GM12878 (cell line): ENCODE data around the gene TERB2. TPM values are rescaled to one million over a fixed set of nuclear protein-coding genes. Genes with fewer than 3 reads are reported as not detected.

Source experiments
- ATAC-seq: fragments of 200-7000 bp; cut with Tn5 transposase; 3 replicates; pipeline ENCODE4 v1.9.1; 2020; ENCODE audit warnings: mild to moderate bottlenecking, moderate library complexity
- BruUV-seq: library from RNA; stranded (reverse); fragments of 400-500 nt; replicated peaks from 2 replicates; lab custom pipeline; 2021; lab: Mats Ljungman, UMichigan
- CTCF ChIA-PET: fragments of 300-600 bp; sonication (Branson Sonifier 250); formaldehyde crosslinking; extraction: SDS; loops from one replicate; lab custom pipeline; 2021; ENCODE audit warnings: inconsistent platforms; lab: Yijun Ruan, JAX
- POLR2A ChIA-PET: fragments of 350-600 bp; formaldehyde crosslinking; extraction: SDS; loops from one replicate; lab custom pipeline; 2021; ENCODE audit warnings: inconsistent platforms; lab: Charles Lee
- RAD21 ChIA-PET: fragments of 300-600 bp; sonication (Branson Sonifier 250); formaldehyde crosslinking; loops from one replicate; lab custom pipeline; 2023; ENCODE audit warnings: antibody characterized with exemption; ENCODE audit not compliant: unreplicated experiment; lab: Charles Lee
- SMC1A ChIA-PET: fragments of 300-600 bp; sonication (Branson Sonifier 250); formaldehyde crosslinking; loops from one replicate; lab custom pipeline; 2023; ENCODE audit not compliant: unreplicated experiment, uncharacterized antibody; lab: Charles Lee
- DNase-seq: peaks from one replicate; pipeline ENCODE4 v3.0.0-alpha.2; 2011; ENCODE audit warnings: low read depth, low spot score
- FAIRE-seq: peaks from 3 replicates; lab custom pipeline; 2011; peaks lifted over from hg19 to GRCh38; lab: Jason Lieb, UNC
- H2AFZ ChIP-seq: 2 replicates; pipeline ENCODE4 v1.6.0; 2011; ENCODE audit warnings: low read depth, low read length, control low read depth; ENCODE audit not compliant: control insufficient read depth
- H3K27ac ChIP-seq: 2 replicates; pipeline ENCODE4 v1.5.1; 2011; ENCODE audit warnings: control low read depth; ENCODE audit not compliant: control insufficient read depth, insufficient read depth
- H3K27me3 ChIP-seq, 2 experiments: replicated peaks in 1 of 2; 2 replicates each; pipeline versions ENCODE4 v1.6.0 to v1.6.1; 2011; ENCODE audit warnings: low read length in 1 of 2; ENCODE audit not compliant: control insufficient read depth in 2 of 2, insufficient read depth in 2 of 2
- H3K36me3 ChIP-seq, 2 experiments: 2 replicates each; pipeline ENCODE4 v1.5.1; 2011; ENCODE audit warnings: low read length in 1 of 2; ENCODE audit not compliant: control insufficient read depth in 2 of 2, insufficient read depth in 2 of 2
- H3K4me1 ChIP-seq: 2 replicates; pipeline ENCODE4 v1.6.1; 2011; ENCODE audit warnings: mild to moderate bottlenecking, low read length, moderate library complexity, mixed read lengths; ENCODE audit not compliant: control insufficient read depth, insufficient read depth
- H3K4me2 ChIP-seq: 2 replicates; pipeline ENCODE4 v1.6.0; 2011; ENCODE audit warnings: control low read depth; ENCODE audit not compliant: control insufficient read depth, insufficient read depth
- H3K4me3 ChIP-seq: fragments of 200-600 bp; sonication (generic); 2 replicates; pipeline ENCODE4 v1.5.1; 2016
- H3K79me2 ChIP-seq: 2 replicates; pipeline ENCODE4 v1.6.0; 2011; ENCODE audit warnings: low read length; ENCODE audit not compliant: control insufficient read depth, insufficient read depth
- H3K9ac ChIP-seq: 2 replicates; pipeline ENCODE4 v1.8.0; 2011; ENCODE audit warnings: low read length, control low read depth, mixed read lengths; ENCODE audit not compliant: control insufficient read depth, insufficient read depth
- H3K9me3 ChIP-seq: replicated peaks from 3 replicates; pipeline ENCODE4 v1.5.1; 2011; ENCODE audit warnings: mild to moderate bottlenecking, low read length; ENCODE audit not compliant: control insufficient read depth, insufficient read depth
- H4K20me1 ChIP-seq: 2 replicates; pipeline ENCODE4 v1.6.0; 2011; ENCODE audit not compliant: control insufficient read depth, insufficient read depth
- BHLHE40 ChIP-seq, 2 experiments: fragments of 450-650 bp in 1 of 2; IDR thresholded peaks; 2 replicates each; pipeline ENCODE4 v1.6.1; 2011 to 2017; ENCODE audit warnings: low read depth in 2 of 2, borderline replicate concordance in 1 of 2, improper control_type of control experiment in 1 of 2, low read length in 1 of 2, mild to moderate bottlenecking in 1 of 2
- CUX1 ChIP-seq: IDR thresholded peaks from 2 replicates; pipeline ENCODE4 v1.6.1; 2012; ENCODE audit warnings: improper control_type of control experiment, low read depth, low read length; ENCODE audit not compliant: insufficient replicate concordance
- E2F4 ChIP-seq: IDR thresholded peaks from 2 replicates; pipeline ENCODE4 v1.6.1; 2012; ENCODE audit warnings: low read depth, low read length, improper control_type of control experiment
- MXI1 ChIP-seq: fragments of 150-350 bp; IDR thresholded peaks from 2 replicates; pipeline ENCODE4 v1.6.1; 2011; ENCODE audit warnings: low read depth, mild to moderate bottlenecking, inconsistent platforms, low read length, improper control_type of control experiment
- NR2C2 ChIP-seq: IDR thresholded peaks from 2 replicates; pipeline ENCODE4 v1.6.1; 2011; ENCODE audit warnings: borderline replicate concordance, low read depth; ENCODE audit not compliant: control insufficient read depth, insufficient read length
- SP1 ChIP-seq: IDR thresholded peaks from one replicate; pipeline ENCODE4 v1.6.1; 2011; ENCODE audit warnings: low read depth, low read length
- WRNIP1 ChIP-seq: IDR thresholded peaks from 2 replicates; pipeline ENCODE4 v1.6.1; 2011; ENCODE audit warnings: low read depth, low read length, improper control_type of control experiment, borderline replicate concordance
- ZBTB11 ChIP-seq: fragments of 450-650 bp; formaldehyde crosslinking; IDR thresholded peaks from 2 replicates; pipeline ENCODE4 v1.5.0; 2022; ENCODE audit warnings: mild to moderate bottlenecking, missing genetic modification characterization
- WGBS: methylation state at CpG from one replicate; pipeline ENCODE4 v1.1.6; 2016; ENCODE audit warnings: low lambda C conversion rate; ENCODE audit not compliant: insufficient replicate concordance, insufficient coverage; ENCODE audit errors: missing lambda C conversion rate; 5-methylcytosine and 5-hydroxymethylcytosine counted together
- in situ Hi-C: fragments of 300-500 bp; cut with MboI; formaldehyde crosslinking; loops from 9 replicates; pipeline ENCODE4 v1.14.3; 2018; ENCODE audit warnings: mixed read lengths
- intact Hi-C: fragments of 100-400 bp; cut with micrococcal nuclease; formaldehyde crosslinking; loops from one replicate; pipeline ENCODE4 v1.14.2; 2022; ENCODE audit not compliant: unreplicated experiment
- polyA plus RNA-seq, 11 experiments: library from polyadenylated mRNA; depleted of rRNA in 4 of 11; unstranded in 6 of 11; stranded (reverse) in 5 of 11; fragments of >200 nt; fragmentation: Nextera tagmentation in 4 of 11; fragmentation: Illumina TruSeq in 1 of 11; extraction: Ambion mirVana in 4 of 11; extraction: Trizol in 1 of 11; gene quantifications; 1 replicate in 1 of 11; 2 replicates in 10 of 11; pipeline versions ENCODE4 v1.2.1 to v1.2.3, GENCODE V29; 2011 to 2016; ENCODE audit warnings: inconsistent platforms in 2 of 11, missing spikeins in 2 of 11, low read depth in 1 of 11
- total RNA-seq, 4 experiments: library from RNA; depleted of rRNA in 3 of 4; stranded (reverse); fragments of >200 nt in 3 of 4; fragmentation: Illumina TruSeq in 1 of 4; extraction: Trizol in 1 of 4; gene quantifications; 2 replicates each; pipeline versions ENCODE4 v1.2.1 to v1.2.3, GENCODE V29; 2013 to 2021

TERB2 gene
- total and polyA plus RNA-seq, 10 of the 15 experiments (the other 5 are each of a cell fraction or from before 2014, with no cell fraction given), result not detected

- POLR2A ChIA-PET, result no interaction called here
- H3K27me3 ChIP-seq, result no peaks in the 10 kb centered on the region; a peak in 1 of 4 replicates
Observed at GRCh38 chr15:44999105-44999504, 42.6 kb downstream of the TERB2 start.

More at GRCh38 chr15:44999105-44999504, 42.6 kb downstream of the TERB2 start:
- FAIRE-seq (no peak), DNase-seq (no peak), ATAC-seq (peak; percentile 29; the same call in 1 of the 3 replicates)
- ChIA-PET RAD21 (no interaction called here), CTCF (no interaction called here), SMC1A (no interaction called here)
- WGBS, result 43% methylated on average over 2 of the region's 2 CpGs
- no TSS peak for BruUV-seq
- H3K9ac ChIP-seq, result no peak overlapping the region
- no peaks in the 10 kb centered on the region for H3K4me1 ChIP-seq
- no peak overlapping the region for H3K27ac ChIP-seq
- no peaks in the 10 kb centered on the region for H4K20me1 ChIP-seq
- H3K9me3 ChIP-seq, result no peaks in the 10 kb centered on the region
- TF ChIP-seq MXI1 (no peak), SP1 (no peak), BHLHE40 (IDR thresholded peaks at IDR 0.05; ENCODE audit: borderline replicate concordance in 1 of 2, low read depth in 2 of 2, low read length in 1 of 2) (peak in 1 of 2 experiments; percentile 9; a peak in 1 of 4 replicates), WRNIP1 (no peak), E2F4 (no peak), ZBTB11 (CRISPR knock-in tag) (no peak), CUX1 (no peak), NR2C2 (no peak)
- in situ Hi-C loops, result no loop called here
- no peaks in the 10 kb centered on the region for H3K36me3 ChIP-seq
- intact Hi-C loops, result no loop called here
- no peak overlapping the region for H3K4me3 ChIP-seq
- H3K79me2 ChIP-seq, result no peaks in the 10 kb centered on the region
- H3K4me2 ChIP-seq, result no peak overlapping the region
- H2AFZ ChIP-seq, result no peak overlapping the region
